ENCODE measurements around the gene UPF3B. TPM values are rescaled to one million over a fixed set of nuclear protein-coding genes. Genes with fewer than 3 reads are reported as not detected.
"Not testable (repeated sequence)": the region's sequence is repeated elsewhere in the genome, so short reads cannot be mapped to it uniquely, and the experiment has no call there.

The UPF3B gene
- total and polyA plus RNA-seq, 10 of the 15 experiments (the other 5 are each of a cell fraction or from before 2014, with no cell fraction given) = 5.7 to 35.3 (median 22.1) TPM

DNA sequence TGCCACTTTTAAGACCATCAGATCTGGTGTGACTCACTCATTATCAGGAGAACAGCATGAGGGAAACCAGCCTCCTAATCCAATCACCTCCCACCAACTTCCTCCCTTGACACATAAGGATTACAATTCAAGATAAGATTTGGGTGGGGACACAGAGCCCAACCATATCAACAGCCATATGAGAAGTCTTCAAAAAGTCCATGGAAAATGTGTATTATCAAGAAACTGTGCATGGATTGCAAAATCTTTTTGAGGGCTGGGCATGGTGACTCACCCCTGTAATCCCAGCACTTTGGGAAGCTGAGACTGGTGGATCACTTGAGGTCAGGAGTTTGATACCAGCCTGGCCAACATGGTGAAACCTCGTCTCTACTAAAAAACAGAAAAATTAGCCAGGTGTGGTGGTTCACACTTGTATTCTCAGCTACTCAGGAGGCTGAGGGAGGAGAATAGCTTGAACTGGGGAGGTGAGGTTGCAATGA is 43.5 kb downstream of the UPF3B start:
- H2AFZ ChIP-seq (ENCODE audit: control insufficient read depth, low read depth, low read length) = no peak overlapping the region
- no peak overlapping the region for H3K4me3 ChIP-seq
- ChIA-PET POLR2A (no interaction called here), SMC1A (ENCODE audit: uncharacterized antibody, unreplicated experiment) (no interaction called here), RAD21 (ENCODE audit: unreplicated experiment) (no interaction called here), CTCF (no interaction called here)
- H3K4me1 ChIP-seq (ENCODE audit: control insufficient read depth, insufficient read depth, low read length) = no peaks in the 10 kb centered on the region
- no peak for TF ChIP-seq ELK1 (IDR thresholded peaks at IDR 0.05; ENCODE audit: low read depth, low read length)
- no peak for TF ChIP-seq CHD4 (IDR thresholded peaks at IDR 0.05)
- TF ChIP-seq TCF12 (IDR thresholded peaks at IDR 0.05; ENCODE audit: low read depth, low read length) = no peak
- no peak for TF ChIP-seq BACH1 (IDR thresholded peaks at IDR 0.05; ENCODE audit: borderline replicate concordance)
- TF ChIP-seq MTA3 (IDR thresholded peaks at IDR 0.05; ENCODE audit: borderline replicate concordance, low read length) = no peak
- TF ChIP-seq, protein P1, sequence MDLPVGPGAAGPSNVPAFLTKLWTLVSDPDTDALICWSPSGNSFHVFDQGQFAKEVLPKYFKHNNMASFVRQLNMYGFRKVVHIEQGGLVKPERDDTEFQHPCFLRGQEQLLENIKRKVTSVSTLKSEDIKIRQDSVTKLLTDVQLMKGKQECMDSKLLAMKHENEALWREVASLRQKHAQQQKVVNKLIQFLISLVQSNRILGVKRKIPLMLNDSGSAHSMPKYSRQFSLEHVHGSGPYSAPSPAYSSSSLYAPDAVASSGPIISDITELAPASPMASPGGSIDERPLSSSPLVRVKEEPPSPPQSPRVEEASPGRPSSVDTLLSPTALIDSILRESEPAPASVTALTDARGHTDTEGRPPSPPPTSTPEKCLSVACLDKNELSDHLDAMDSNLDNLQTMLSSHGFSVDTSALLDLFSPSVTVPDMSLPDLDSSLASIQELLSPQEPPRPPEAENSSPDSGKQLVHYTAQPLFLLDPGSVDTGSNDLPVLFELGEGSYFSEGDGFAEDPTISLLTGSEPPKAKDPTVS (IDR thresholded peaks at IDR 0.05; ENCODE audit: low read depth, low read length) = no peak
- TF ChIP-seq HCFC1 (IDR thresholded peaks at IDR 0.05; ENCODE audit: low read length) = no peak
- TF ChIP-seq RFX5 (IDR thresholded peaks at IDR 0.05; ENCODE audit: low read depth, low read length) = no peak
- TF ChIP-seq, protein P2, sequence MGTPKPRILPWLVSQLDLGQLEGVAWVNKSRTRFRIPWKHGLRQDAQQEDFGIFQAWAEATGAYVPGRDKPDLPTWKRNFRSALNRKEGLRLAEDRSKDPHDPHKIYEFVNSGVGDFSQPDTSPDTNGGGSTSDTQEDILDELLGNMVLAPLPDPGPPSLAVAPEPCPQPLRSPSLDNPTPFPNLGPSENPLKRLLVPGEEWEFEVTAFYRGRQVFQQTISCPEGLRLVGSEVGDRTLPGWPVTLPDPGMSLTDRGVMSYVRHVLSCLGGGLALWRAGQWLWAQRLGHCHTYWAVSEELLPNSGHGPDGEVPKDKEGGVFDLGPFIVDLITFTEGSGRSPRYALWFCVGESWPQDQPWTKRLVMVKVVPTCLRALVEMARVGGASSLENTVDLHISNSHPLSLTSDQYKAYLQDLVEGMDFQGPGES (IDR thresholded peaks at IDR 0.05) = no peak
- no peak for TF ChIP-seq TBL1XR1 (IDR thresholded peaks at IDR 0.05; ENCODE audit: low read depth, low read length)
- ATAC-seq (no peak), FAIRE-seq (no peak), DNase-seq (ENCODE audit: low read depth, low spot score) (no peak)
- intact Hi-C loops (cut with micrococcal nuclease; ENCODE audit: unreplicated experiment) = no loop called here
- no peak overlapping the region for H3K27ac ChIP-seq (ENCODE audit: control insufficient read depth, insufficient read depth)
- no peaks in the 10 kb centered on the region for H3K79me2 ChIP-seq (ENCODE audit: control insufficient read depth, insufficient read depth, low read length)
- no peaks in the 10 kb centered on the region for H3K27me3 ChIP-seq (replicated peaks in 1 of 2; ENCODE audit: control insufficient read depth in 2 of 2, insufficient read depth in 2 of 2, low read length in 1 of 2)
- H3K36me3 ChIP-seq (ENCODE audit: control insufficient read depth in 2 of 2, insufficient read depth in 2 of 2, low read length in 1 of 2) = no peaks in the 10 kb centered on the region
- WGBS (ENCODE audit: insufficient coverage, insufficient replicate concordance, low lambda C conversion rate, missing lambda C conversion rate) = 27% methylated on average over 1 of the region's 1 CpG
- H3K9me3 ChIP-seq (replicated peaks; ENCODE audit: control insufficient read depth, insufficient read depth, low read length) = no peaks in the 10 kb centered on the region
- H3K9ac ChIP-seq (ENCODE audit: control insufficient read depth, insufficient read depth, low read length) = no peak overlapping the region
- H4K20me1 ChIP-seq (ENCODE audit: control insufficient read depth, insufficient read depth) = no peaks in the 10 kb centered on the region
- in situ Hi-C loops (cut with MboI) = no loop called here
- no TSS peak for BruUV-seq (replicated peaks)
- no peak overlapping the region for H3K4me2 ChIP-seq (ENCODE audit: control insufficient read depth, insufficient read depth)

DNA sequence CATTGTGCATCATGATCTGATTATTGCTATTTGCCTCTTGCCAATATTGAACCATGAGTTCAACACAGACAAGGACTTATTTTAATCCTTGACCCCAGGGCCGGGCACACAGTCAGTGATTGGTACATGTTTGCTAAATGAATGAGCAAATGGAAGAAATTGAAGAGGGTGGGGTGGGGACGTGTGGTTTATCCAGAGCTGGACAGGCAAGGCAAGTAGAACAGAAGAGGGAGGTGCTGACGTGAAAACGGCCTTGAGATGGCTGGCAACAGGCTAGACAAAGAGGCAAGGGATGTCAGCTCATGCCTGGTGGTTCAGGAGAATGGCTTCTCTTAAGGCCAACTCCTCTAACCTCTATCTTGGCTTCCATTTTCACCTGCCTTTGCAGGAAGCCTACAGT is 44.3 kb downstream of the UPF3B start:
- RAD21 ChIA-PET (ENCODE audit: unreplicated experiment); H3K9me3 ChIP-seq (replicated peaks; ENCODE audit: control insufficient read depth, insufficient read depth, low read length); H4K20me1 ChIP-seq (ENCODE audit: control insufficient read depth, insufficient read depth); in situ Hi-C loops (cut with MboI); H3K4me2 ChIP-seq (ENCODE audit: control insufficient read depth, insufficient read depth); H2AFZ ChIP-seq (ENCODE audit: control insufficient read depth, low read depth, low read length); DNase-seq (ENCODE audit: low read depth, low spot score); H3K4me3 ChIP-seq; intact Hi-C loops (cut with micrococcal nuclease; ENCODE audit: unreplicated experiment); H3K79me2 ChIP-seq (ENCODE audit: control insufficient read depth, insufficient read depth, low read length); POLR2A ChIA-PET; H3K9ac ChIP-seq (ENCODE audit: control insufficient read depth, insufficient read depth, low read length); H3K36me3 ChIP-seq (ENCODE audit: control insufficient read depth in 2 of 2, insufficient read depth in 2 of 2, low read length in 1 of 2); H3K27me3 ChIP-seq (replicated peaks in 1 of 2; ENCODE audit: control insufficient read depth in 2 of 2, insufficient read depth in 2 of 2, low read length in 1 of 2); H3K4me1 ChIP-seq (ENCODE audit: control insufficient read depth, insufficient read depth, low read length); BruUV-seq (replicated peaks); H3K27ac ChIP-seq (ENCODE audit: control insufficient read depth, insufficient read depth); ATAC-seq; CTCF ChIA-PET: not testable (repeated sequence)
- peak; percentile 61 for FAIRE-seq
- SMC1A ChIA-PET (ENCODE audit: uncharacterized antibody, unreplicated experiment) = interaction anchor here (1.4 kb wide), 1 partner anchor 62 kb away, joined by 3 read pairs; no protein-coding TSS in a partner anchor
- no CpG with 5 or more reads among the region's 4 CpGs for WGBS (ENCODE audit: insufficient coverage, insufficient replicate concordance, low lambda C conversion rate, missing lambda C conversion rate)
